T-helper 1 cell treated with Interleukin-12 subunit alpha and Interleukin-12 subunit beta and Interleukin-4 antibody, amounts not matched to agents 30 μg/mL and 1 μg/mL, for 36 hours (primary cell): Measurements from ENCODE around the gene ARL5C.

Source experiments
- H3K27ac Mint-ChIP-seq: one replicate; pipeline ENCODE4 v1.8.0; 2021; ENCODE audit warnings: mild to moderate bottlenecking, mixed read lengths
- H3K27me3 Mint-ChIP-seq: one replicate; pipeline ENCODE4 v1.8.0; 2021; ENCODE audit warnings: low read depth, mixed read lengths
- H3K36me3 Mint-ChIP-seq: one replicate; pipeline ENCODE4 v1.8.0; 2021; ENCODE audit warnings: low read depth, mixed read lengths
- H3K4me1 Mint-ChIP-seq: one replicate; pipeline ENCODE4 v1.8.0; 2021; ENCODE audit warnings: low read depth, mixed read lengths
- H3K4me3 Mint-ChIP-seq: one replicate; pipeline ENCODE4 v1.8.0; 2021; ENCODE audit warnings: mild to moderate bottlenecking, moderate library complexity, mixed read lengths
- H3K9me3 Mint-ChIP-seq: one replicate; pipeline ENCODE4 v1.8.0; 2021; ENCODE audit warnings: mixed read lengths

The ARL5C gene

GRCh38 chr17:39147221-39148185 is 18.5 kb downstream of the ARL5C start:
- peaks cover 7% of the 10 kb centered on the region for H3K4me1 Mint-ChIP-seq
- no peak overlapping the region for H3K4me3 Mint-ChIP-seq
- H3K36me3 Mint-ChIP-seq = no peaks in the 10 kb centered on the region
- no peaks in the 10 kb centered on the region for H3K9me3 Mint-ChIP-seq
- H3K27ac Mint-ChIP-seq = no peak overlapping the region
- H3K27me3 Mint-ChIP-seq = peaks cover 37% of the 10 kb centered on the region

DNA sequence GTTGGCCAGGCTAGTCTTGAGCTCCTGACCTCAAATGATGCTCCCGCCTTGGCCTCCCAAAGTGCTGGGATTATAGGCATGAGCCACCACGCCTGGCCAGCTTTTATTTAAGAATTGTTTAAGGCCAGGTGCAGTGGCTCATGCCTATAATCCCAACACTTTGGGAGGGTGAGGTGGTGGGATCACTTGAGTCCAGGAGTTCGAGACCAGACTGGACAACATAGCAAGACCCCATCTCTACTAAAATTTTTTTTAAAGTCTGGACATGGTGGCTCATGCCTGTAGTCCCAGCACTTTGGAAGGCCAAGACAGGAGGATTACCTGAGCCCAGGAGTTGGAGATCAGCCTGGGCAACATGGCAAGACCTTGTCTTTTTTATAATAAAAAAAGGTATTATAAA is 19.7 kb downstream of the ARL5C start:
- Mint-ChIP-seq H3K4me1 (no peaks in the 10 kb centered on the region), H3K9me3 (no peaks in the 10 kb centered on the region), H3K27me3 (peaks cover 29% of the 10 kb centered on the region), H3K4me3 (no peak overlapping the region), H3K27ac (no peak overlapping the region), H3K36me3 (no peaks in the 10 kb centered on the region)

GRCh38 chr17:39145143-39145542 is 20.8 kb downstream of the ARL5C start:
- H3K27ac Mint-ChIP-seq = no peak overlapping the region
- no peaks in the 10 kb centered on the region for H3K9me3 Mint-ChIP-seq
- H3K4me1 Mint-ChIP-seq = no peaks in the 10 kb centered on the region
- no peak overlapping the region for H3K4me3 Mint-ChIP-seq
- peaks cover 19% of the 10 kb centered on the region for H3K27me3 Mint-ChIP-seq
- no peaks in the 10 kb centered on the region for H3K36me3 Mint-ChIP-seq

DNA sequence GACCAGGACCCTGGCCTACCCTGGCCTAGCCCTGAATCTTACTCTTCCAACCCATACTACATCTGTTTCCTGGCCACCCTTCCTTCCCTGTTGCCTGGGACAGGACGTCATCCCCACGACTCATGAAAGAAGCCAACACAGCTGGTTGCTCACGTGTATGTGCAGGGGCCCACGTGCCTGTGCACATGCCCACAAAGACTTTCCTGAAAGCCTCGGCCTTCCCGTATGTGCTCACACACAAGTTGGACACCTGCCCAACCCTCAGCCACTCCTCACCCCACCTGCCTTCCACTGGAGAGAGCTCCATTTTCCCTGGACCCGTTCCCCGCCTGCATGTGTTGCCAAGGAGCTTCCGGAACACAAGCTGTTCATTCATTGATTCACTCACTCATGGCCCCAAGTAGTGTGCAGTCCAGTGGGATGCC is 21.5 kb downstream of the ARL5C start:
- Mint-ChIP-seq H3K4me3 (no peak overlapping the region), H3K27ac (no peak overlapping the region), H3K9me3 (no peaks in the 10 kb centered on the region), H3K27me3 (peaks cover 12% of the 10 kb centered on the region), H3K36me3 (no peaks in the 10 kb centered on the region), H3K4me1 (no peaks in the 10 kb centered on the region)

DNA sequence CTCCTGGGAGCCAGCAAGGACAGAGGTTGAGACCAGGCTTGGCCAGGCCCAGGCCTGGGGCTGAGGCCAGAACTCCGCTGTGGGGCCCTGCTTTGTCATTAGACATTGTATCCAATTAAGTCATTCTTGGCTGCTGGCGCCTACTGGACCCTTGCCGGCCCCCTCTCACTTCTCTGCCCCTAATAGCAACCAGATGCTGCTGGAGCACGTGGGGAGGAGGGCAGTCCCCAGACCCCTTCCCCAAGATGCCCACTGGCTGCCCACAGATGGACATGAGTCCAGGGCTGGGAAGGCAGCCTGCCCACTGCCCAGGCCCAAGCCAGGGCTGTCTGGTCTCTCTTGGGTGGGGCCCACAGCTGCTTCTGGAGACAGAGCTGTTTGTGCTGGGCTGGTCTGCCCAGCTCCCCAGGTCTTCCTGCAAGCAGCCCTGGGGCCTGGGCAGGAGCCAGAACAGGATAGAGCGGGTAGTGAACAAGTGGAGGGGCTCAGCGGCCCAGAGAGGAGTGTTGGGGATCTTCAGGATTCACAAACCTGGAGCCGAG is 22.3 kb downstream of the ARL5C start:
- Mint-ChIP-seq H3K9me3 (no peaks in the 10 kb centered on the region), H3K4me3 (no peak overlapping the region), H3K36me3 (no peaks in the 10 kb centered on the region), H3K27ac (no peak overlapping the region), H3K27me3 (peaks cover 5% of the 10 kb centered on the region), H3K4me1 (no peaks in the 10 kb centered on the region)

GRCh38 chr17:39141915-39142664 is 23.9 kb downstream of the ARL5C start:
- H3K27me3 Mint-ChIP-seq = no peaks in the 10 kb centered on the region
- H3K9me3 Mint-ChIP-seq = no peaks in the 10 kb centered on the region
- no peak overlapping the region for H3K27ac Mint-ChIP-seq
- H3K4me1 Mint-ChIP-seq = no peaks in the 10 kb centered on the region
- no peak overlapping the region for H3K4me3 Mint-ChIP-seq
- H3K36me3 Mint-ChIP-seq = no peaks in the 10 kb centered on the region

DNA sequence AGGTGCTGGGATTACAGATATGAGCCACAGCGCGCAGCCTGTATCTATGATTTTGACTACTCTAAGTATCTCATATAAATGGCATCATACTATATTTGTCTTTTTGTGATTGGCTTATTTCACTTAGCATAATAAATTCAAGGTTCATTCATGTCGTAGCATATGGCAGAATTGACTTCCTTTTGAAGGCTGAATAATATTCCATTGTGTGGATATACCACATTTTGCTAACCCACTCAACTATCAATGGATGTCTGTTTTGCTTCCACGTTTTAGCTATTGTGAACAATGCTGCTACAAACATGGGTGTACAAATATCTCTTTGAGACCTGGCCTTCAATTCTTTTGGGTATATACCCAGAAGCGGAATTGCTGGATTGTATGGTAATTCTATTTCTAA is 24.7 kb downstream of the ARL5C start:
- Mint-ChIP-seq H3K4me3 (no peak overlapping the region), H3K27ac (no peak overlapping the region), H3K27me3 (peaks cover 6% of the 10 kb centered on the region), H3K36me3 (no peaks in the 10 kb centered on the region), H3K4me1 (no peaks in the 10 kb centered on the region), H3K9me3 (no peaks in the 10 kb centered on the region)

DNA sequence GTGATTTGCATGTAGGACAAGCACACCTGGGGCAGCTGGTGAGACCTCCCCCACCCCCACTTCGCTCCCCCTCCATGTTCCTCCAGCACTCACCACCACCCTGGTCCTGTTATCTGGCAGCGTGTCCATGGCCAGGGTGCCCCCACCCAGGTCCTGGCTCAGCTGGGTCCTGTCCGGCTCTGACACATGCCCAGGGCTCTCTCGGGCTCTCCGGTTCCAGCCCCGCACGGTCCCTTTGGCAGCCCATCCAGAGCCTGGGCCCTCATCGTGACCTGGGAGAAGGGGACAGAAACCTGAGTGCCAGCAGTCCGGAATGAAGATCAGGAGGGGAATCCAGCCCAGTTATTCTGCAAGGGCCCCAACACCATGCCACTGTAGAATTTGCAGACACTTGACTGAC is 26.4 kb downstream of the ARL5C start:
- Mint-ChIP-seq H3K27ac (no peak overlapping the region), H3K36me3 (no peaks in the 10 kb centered on the region), H3K9me3 (no peaks in the 10 kb centered on the region), H3K4me3 (no peak overlapping the region), H3K4me1 (no peaks in the 10 kb centered on the region), H3K27me3 (peaks cover 6% of the 10 kb centered on the region)

DNA sequence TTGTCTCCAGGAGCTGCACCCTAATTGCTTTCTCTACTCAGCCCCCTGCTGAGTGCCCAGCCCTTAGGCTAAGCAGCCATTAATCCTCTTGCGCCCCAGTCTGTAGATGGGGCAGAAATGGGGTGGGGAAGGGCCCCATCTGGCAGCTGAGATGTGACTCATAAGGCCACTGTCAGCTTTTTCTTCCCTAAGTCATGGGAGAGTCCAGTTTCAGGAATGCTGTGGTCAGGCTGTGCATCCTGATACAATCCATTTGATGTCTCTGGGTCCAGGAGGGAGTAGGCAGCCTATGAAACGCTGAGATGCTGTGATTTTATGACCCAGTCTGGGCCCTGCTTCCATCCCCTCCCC is 26.8 kb downstream of the ARL5C start:
- Mint-ChIP-seq H3K27ac (no peak overlapping the region), H3K27me3 (peaks cover 6% of the 10 kb centered on the region), H3K4me3 (no peak overlapping the region), H3K4me1 (no peaks in the 10 kb centered on the region), H3K9me3 (no peaks in the 10 kb centered on the region), H3K36me3 (no peaks in the 10 kb centered on the region)

DNA sequence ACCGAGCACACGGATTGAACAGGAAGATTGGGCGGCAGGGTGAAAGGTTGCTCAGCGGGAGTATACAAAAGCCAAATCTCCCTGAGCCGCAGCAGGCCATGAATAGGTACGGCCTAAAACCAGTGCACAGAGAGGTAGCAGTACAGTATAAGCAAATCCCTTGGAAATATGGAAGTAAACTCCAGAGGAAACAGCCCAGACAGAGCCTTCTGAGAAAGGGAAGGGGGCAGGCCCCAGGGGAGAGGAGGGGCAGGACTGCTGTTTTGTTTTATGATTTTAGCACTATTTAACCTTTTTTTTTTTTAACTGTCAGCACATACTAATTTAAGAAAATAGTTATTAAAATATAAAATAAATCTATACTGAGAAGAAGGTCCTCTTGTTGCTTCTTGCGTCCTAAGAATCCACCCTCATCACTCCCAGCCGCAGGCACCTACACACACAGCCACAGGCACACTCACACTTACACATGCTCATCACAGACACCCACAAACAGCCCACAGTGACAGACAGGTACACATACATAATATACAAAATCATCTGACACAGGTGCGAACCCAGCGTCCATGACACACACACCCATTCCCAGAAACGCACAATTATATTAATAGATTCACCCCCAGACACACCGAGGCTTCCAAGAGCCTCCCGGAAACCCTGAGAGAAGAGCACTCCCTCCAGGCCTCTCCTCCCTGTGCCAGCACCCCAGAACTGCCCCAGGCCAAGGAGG is 27.4 kb downstream of the ARL5C start:
- H3K27ac Mint-ChIP-seq = no peak overlapping the region
- H3K4me3 Mint-ChIP-seq = no peak overlapping the region
- H3K4me1 Mint-ChIP-seq = no peaks in the 10 kb centered on the region
- H3K36me3 Mint-ChIP-seq = no peaks in the 10 kb centered on the region
- no peaks in the 10 kb centered on the region for H3K9me3 Mint-ChIP-seq
- H3K27me3 Mint-ChIP-seq = peaks cover 6% of the 10 kb centered on the region

DNA sequence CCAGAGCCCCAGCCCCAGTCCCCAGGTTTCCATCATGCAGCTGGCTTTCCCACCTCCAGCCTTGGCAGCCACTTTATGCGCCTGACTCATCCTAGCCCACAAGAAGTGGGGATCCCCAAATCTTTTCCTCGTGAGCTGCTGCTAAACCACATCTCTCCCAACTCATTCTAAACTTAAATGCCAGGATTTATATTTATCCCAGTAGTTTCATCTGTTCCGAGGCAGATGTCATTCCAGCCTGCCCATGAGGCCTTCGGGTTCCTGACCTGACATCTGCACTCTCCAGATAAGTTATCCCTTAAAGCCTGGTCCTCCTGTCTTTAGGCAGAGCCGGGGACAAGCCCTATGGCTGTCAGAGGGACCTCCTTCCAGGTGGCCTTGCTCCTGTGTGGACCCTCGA is 31.1 kb downstream of the ARL5C start:
- Mint-ChIP-seq H3K36me3 (no peaks in the 10 kb centered on the region), H3K27ac (no peak overlapping the region), H3K4me1 (no peaks in the 10 kb centered on the region), H3K27me3 (peaks cover 6% of the 10 kb centered on the region), H3K9me3 (no peaks in the 10 kb centered on the region), H3K4me3 (no peak overlapping the region)

GRCh38 chr17:39132192-39132610 is 33.8 kb downstream of the ARL5C start:
- Mint-ChIP-seq H3K36me3 (no peaks in the 10 kb centered on the region), H3K9me3 (no peaks in the 10 kb centered on the region), H3K4me3 (no peak overlapping the region), H3K27me3 (peaks cover 6% of the 10 kb centered on the region), H3K27ac (no peak overlapping the region), H3K4me1 (no peaks in the 10 kb centered on the region)

GRCh38 chr17:39131616-39132015 is 34.3 kb downstream of the ARL5C start:
- Mint-ChIP-seq H3K27ac (no peak overlapping the region), H3K4me3 (no peak overlapping the region), H3K36me3 (no peaks in the 10 kb centered on the region), H3K9me3 (no peaks in the 10 kb centered on the region), H3K4me1 (no peaks in the 10 kb centered on the region), H3K27me3 (peaks cover 2% of the 10 kb centered on the region)

- Mint-ChIP-seq H3K27me3 (no peaks in the 10 kb centered on the region), H3K27ac (no peak overlapping the region), H3K36me3 (no peaks in the 10 kb centered on the region), H3K9me3 (no peaks in the 10 kb centered on the region), H3K4me1 (no peaks in the 10 kb centered on the region), H3K4me3 (no peak overlapping the region)
Observed at GRCh38 chr17:39130205-39130604, 35.8 kb downstream of the ARL5C start.
